AG04450 (cell line): ENCODE data around the gene TAF8. TPM values are rescaled to one million over a fixed set of nuclear protein-coding genes. Genes with fewer than 3 reads are reported as not detected.

Experiments
- CTCF ChIA-PET: fragments of 300-600, 350-600 bp; formaldehyde crosslinking; extraction: SDS; loops from one replicate; lab custom pipeline; 2022; ENCODE audit warnings: antibody characterized with exemption, inconsistent platforms; lab: Charles Lee
- POLR2A ChIA-PET: fragments of 350-600 bp; formaldehyde crosslinking; extraction: SDS; loops from one replicate; lab custom pipeline; 2021; ENCODE audit warnings: antibody characterized with exemption, inconsistent platforms; lab: Yijun Ruan, JAX
- DNase-seq: peaks from one replicate; pipeline ENCODE4 v3.0.0-alpha.2; 2011; ENCODE audit warnings: low read depth, low spot score
- H3K27ac ChIP-seq: one replicate; pipeline ENCODE4 v1.5.1; 2012; ENCODE audit warnings: low read depth, low read length, control low read depth
- H3K27me3 ChIP-seq: one replicate; pipeline ENCODE4 v1.6.0; 2012; ENCODE audit warnings: low read length; ENCODE audit not compliant: control insufficient read depth, insufficient read depth
- H3K4me3 ChIP-seq: 2 replicates; pipeline ENCODE4 v1.5.1; 2011; ENCODE audit warnings: mild to moderate bottlenecking, low read depth, low read length, control low read depth
- H3K9me3 ChIP-seq: 2 replicates; pipeline ENCODE4 v1.5.1; 2012; ENCODE audit warnings: low read length; ENCODE audit not compliant: control insufficient read depth, insufficient read depth
- CTCF ChIP-seq: IDR thresholded peaks from 2 replicates; pipeline ENCODE4 v1.5.1; 2011; ENCODE audit warnings: low read depth, low read length, control low read depth, inconsistent platforms
- polyA plus RNA-seq: library from polyadenylated mRNA; depleted of rRNA; stranded (reverse); fragments of >200 nt; gene quantifications from 2 replicates; pipeline ENCODE4 v1.2.3, GENCODE V29; 2011

TAF8 gene
- polyA plus RNA-seq, 1 experiment: 14.6 TPM

DNA sequence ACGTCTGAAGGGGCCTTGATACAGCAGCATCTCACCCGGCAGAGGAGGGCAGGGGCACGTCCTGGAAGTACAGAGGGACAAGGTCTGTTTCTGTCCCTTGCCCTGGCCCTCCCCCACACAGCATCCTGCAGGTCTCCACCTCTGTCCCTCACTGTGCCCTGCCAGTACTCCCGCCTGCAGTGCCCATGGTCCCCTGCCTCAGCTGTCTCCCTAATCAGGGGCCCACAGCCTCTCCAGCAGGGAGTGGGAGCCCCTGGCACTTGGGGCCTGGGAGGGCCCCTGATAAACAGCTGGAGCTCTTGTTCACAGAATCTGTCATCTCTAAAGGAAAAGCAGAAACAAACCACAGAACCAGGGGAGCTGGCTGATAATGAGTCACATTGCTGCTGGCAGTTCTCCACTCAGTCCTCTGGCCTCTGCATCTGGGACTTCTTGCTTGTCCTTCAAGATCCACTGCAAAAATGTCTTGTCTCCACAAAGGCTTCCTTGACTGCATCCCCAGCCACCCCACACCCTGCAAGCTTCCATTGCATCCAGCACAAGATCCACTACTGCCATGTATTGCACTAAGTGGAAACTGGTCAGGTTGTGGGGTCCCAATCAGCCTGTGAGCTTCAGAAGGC lies 33.2 kb upstream of the TAF8 start:
- peak; percentile 63 for DNase-seq
- peak overlapping the region; percentile 65 for H3K27ac ChIP-seq
- H3K27me3 ChIP-seq: no peaks in the 10 kb centered on the region
- CTCF ChIA-PET: no interaction called here
- H3K9me3 ChIP-seq: no peaks in the 10 kb centered on the region
- no peak overlapping the region for H3K4me3 ChIP-seq
- POLR2A ChIA-PET: interaction anchor here (0.9 kb wide), 1 partner anchor 12 kb away, joined by 5 read pairs; no protein-coding TSS in a partner anchor
- TF ChIP-seq CTCF: no peak

GRCh38 chr6:42020967-42021366 lies 29.4 kb upstream of the TAF8 start:
- no peaks in the 10 kb centered on the region for H3K27me3 ChIP-seq
- POLR2A ChIA-PET: no interaction called here
- no peak for DNase-seq
- no peaks in the 10 kb centered on the region; the same call in 1 of the 2 replicates for H3K9me3 ChIP-seq
- TF ChIP-seq CTCF: no peak
- CTCF ChIA-PET: no interaction called here
- H3K4me3 ChIP-seq: no peak overlapping the region
- H3K27ac ChIP-seq: no peak overlapping the region

- no peaks in the 10 kb centered on the region for H3K27me3 ChIP-seq
- no peak overlapping the region for H3K4me3 ChIP-seq
- POLR2A ChIA-PET: no interaction called here
- H3K27ac ChIP-seq: no peak overlapping the region
- H3K9me3 ChIP-seq: no peaks in the 10 kb centered on the region; the same call in 1 of the 2 replicates
- CTCF ChIA-PET: no interaction called here
- no peak for DNase-seq
- no peak for TF ChIP-seq CTCF
Observed at GRCh38 chr6:42021847-42022754, 28.2 kb upstream of the TAF8 start.

DNA sequence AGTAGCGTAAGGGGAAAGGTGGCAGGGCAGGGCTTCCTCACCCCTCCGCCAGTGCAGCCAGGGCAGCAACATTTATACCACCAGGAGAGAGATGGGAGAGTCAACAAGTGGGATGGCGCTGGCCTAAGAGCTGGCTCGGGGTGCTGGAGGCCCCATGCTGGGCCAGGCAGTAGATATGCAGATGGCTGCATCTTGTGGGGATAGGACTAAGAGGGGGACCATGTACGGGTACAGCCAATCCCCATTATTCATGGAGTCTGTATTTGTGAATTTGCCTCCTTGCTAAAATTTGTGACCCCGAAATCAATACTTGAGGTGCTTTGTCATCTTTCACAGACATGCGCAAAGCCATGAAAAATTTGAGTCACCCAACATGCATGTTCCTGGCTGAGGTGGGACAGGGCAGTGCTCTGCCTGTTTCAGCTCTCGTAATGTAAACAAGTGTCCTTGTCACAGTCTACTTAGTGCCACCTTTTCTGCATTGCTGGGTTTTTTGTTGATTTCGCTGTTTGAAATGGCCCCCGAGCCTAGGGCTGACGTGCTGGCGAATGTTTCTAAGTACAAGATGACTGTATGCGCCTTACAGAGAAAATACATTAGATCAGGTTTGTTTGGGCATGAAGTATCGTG lies 27.5 kb upstream of the TAF8 start:
- no peak for TF ChIP-seq CTCF
- no peak for DNase-seq
- CTCF ChIA-PET: no interaction called here
- no peak overlapping the region for H3K4me3 ChIP-seq
- H3K27ac ChIP-seq: no peak overlapping the region
- POLR2A ChIA-PET: no interaction called here
- no peaks in the 10 kb centered on the region for H3K27me3 ChIP-seq
- H3K9me3 ChIP-seq: no peaks in the 10 kb centered on the region; the same call in 1 of the 2 replicates
